DMS 273 treated with DMSO at 0.1 percent for 48 hours (cell line): ENCODE results near the gene HAPLN3.
A peak's percentile ranks its signal among the peaks of the same experiment; 100 is the strongest.

Experiments
- DNase-seq: peaks from one replicate; lab custom pipeline; 2025; lab: John Stamatoyannopoulos, UW

HAPLN3 gene

DNA sequence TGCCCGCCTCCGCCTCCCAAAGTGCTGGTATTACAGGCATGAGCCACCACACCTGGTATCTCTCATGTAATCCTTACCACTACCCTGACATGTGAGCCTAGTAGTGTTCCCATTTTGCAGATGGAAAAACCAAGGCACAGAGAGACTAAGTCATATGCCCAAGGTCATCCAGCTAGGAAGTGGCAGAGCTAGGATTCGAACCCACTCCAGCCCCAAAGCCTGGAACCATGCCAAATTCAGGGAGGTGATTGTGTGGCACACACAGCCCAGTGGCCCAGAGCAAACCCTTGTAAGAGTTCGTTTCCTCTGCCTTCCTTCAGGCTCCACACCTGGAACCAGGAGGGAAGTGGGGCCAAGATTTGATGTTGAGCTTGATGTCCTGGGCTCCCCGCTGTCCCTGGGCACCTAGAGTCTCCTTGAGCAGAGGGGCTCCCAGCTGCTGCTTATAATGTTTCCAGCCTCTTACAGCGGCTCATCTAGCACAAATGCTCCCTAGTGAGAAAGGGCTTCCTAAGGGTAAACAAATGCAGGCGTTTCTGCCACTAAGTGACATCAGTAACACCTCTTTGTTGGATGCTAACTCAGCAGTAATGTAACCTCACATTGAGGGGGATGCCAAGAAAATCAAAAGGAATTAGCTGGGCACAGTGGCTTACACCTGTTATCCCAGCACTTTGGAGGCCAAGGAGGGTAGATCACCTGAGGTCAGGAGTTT, 3.6 kb downstream of the HAPLN3 start:
- no peak for DNase-seq

- DNase-seq: no peak
Observed at GRCh38 chr15:88890495-88890894, 4.8 kb downstream of the HAPLN3 start.

DNA sequence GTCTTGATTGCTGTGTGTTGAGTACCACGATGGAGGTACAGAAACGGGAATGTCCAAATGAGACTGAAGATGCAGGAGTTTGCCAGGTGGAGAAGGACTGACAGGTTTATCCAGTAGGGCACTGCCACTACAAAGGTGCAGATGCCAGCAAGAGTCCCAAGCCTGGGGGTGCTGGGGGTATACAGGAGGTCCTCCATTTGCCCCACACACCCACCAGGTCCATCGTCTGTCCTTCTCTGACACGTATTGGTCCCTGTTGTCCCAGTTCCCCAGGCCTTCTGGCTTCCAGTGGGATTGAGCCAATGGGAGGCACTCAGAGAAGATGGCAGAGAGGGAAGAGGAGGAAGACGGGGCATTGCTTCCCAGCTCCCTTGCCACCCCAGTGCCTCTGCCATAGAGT, 6.6 kb downstream of the HAPLN3 start:
- DNase-seq: no peak

DNA sequence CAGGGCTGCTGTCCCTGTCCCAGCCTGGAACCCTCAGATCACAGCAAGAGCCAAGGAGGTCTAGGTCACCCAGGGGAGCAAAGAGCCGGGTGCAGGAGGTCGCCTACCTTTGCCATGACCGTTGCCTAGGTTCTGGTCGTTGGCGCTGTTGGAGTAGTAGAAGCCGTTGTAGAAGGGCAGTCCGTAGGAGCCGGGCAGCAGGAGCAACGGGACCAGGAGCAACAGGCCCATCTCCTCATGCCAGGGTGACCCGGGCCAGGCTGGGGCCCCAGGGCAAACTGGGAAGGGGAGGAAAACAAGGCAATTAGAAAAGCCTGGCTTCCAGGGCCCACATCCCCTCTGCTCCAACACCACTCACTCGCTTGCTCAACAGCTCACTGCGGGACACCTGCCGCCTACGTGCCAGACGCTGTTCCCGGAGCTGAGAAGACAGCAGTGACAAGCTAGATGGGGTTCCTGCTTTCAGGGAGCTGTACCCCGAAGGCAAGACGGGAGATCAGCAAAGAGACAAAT, 8.2 kb downstream of the HAPLN3 start:
- no peak for DNase-seq

DNA sequence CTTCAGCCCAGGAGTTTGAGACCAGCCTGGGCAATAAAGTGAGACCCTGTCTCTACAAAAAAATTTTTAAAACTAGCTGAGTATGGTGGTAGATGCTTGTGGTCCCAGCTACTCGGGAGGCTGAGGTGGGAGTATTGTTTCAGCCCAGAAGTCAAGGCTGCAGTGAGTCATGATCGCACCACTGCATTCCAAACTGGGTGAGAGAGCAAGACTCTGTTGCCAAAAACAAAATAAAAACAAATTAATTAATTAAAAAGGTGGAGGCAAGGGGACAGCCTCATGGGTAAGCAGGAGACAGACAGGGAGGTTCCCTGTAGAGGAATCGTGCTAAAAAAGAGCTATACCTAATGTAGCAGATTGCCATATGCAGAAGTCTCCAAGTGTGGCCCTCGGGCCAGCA, 12.6 kb downstream of the HAPLN3 start:
- DNase-seq: no peak

- no peak for DNase-seq
Observed at GRCh38 chr15:88881775-88882174, 13.6 kb downstream of the HAPLN3 start.

DNA sequence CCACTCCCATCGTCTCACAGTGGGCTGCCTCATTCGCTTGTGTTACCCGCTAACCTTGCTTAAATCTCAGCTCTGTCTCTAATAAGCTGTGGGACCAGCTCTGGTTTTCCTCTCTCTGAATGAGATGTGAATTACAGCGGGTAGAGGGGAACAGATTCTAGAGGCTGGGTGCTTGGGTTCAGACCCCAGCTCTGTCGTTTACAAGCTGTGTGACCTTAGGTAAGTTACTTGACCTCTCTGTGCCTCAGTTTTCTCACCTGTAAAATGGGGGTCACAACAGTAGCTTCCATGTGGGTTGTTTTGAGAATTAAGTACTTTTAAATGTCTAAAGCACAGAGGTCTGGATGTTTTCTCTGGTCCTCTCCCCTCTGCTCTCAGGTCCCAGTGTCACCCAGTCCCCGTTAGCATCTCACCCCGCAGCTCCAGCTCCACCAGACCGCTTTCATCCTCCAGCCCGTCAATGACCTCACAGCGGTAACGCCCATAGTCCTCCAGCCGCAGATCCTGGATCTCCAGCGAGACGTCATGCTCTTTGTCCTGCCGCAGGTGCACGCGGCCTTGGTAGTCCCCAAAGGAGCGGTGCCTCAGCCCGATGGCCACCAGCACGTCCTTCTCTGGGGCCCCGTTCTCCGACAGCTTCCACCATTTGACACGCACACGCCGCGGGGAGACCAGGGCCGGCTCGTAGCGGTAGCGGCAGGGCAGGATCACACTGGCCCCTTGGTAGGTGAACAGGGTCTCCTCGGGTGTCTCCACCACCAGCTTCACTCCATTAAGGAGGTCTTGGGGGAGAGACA, 14.2 kb downstream of the HAPLN3 start:
- DNase-seq: no peak

GRCh38 chr15:88878720-88879184, 16.6 kb downstream of the HAPLN3 start:
- DNase-seq: peak; percentile 31

GRCh38 chr15:88877906-88878305, 17.4 kb downstream of the HAPLN3 start:
- DNase-seq: no peak

GRCh38 chr15:88877415-88877814, 17.9 kb downstream of the HAPLN3 start:
- DNase-seq: no peak

DNA sequence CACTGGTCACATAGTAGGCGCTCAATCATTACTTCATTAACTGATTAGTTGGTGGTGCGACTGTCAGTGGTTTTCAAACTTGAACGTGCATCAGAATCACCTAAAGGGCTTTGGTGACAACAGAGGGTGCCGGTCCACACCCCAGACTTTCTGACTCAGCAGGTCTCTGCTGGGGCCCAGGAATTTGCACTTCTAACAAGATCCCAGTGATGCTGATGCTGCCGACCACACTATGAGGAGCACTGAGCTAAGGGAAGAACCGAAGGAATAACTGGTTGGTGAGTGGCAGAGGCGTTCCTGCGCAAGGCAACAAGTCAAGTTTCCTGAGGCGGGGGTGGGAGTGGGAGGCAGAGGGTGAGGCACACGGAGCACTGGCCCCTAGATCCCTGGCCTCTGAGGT, 18.8 kb downstream of the HAPLN3 start:
- DNase-seq: no peak

- no peak for DNase-seq
Observed at GRCh38 chr15:88874684-88875083, 20.7 kb downstream of the HAPLN3 start.

- no peak for DNase-seq
Observed at GRCh38 chr15:88874275-88874674, 21.1 kb downstream of the HAPLN3 start.

- no peak for DNase-seq
Observed at GRCh38 chr15:88873786-88874185, 21.6 kb downstream of the HAPLN3 start.

DNA sequence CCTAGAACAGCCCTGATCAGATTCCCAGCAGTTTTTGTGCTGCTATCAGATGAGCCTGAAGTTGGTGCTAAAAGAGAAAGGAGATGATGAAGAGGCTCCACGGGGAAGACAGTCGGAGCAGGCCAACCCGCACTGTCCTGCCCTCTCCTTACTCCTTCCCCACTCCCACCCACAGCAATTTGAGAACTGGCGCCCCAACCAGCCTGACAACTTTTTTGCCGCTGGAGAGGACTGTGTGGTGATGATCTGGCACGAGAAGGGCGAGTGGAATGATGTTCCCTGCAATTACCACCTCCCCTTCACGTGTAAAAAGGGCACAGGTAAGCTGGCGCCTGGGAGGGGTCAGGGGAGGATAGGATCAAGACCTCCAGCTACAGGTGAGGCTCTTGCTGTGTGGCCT, 22.6 kb downstream of the HAPLN3 start:
- DNase-seq: no peak

DNA sequence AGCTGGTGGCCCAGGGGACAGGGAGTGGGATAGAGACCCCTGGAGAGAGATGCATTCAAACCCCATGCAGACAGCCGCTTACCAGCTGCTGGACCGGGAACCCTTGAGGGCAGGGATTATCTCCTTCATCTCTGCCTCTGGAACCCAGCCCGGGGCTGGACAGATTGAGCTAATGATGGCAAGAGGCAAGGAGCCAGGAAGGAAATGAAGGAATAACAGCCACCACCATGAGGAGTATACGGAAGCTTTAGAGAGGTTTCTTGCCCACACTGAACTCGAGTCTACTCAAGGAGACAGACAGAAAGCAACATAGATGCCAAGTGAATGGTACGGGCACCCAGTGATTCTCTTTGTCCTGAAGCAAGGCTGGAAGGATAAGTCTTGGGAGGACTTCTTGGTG, 23.2 kb downstream of the HAPLN3 start:
- DNase-seq: no peak

- no peak for DNase-seq
Observed at GRCh38 chr15:88871313-88871712, 24.0 kb downstream of the HAPLN3 start.

GRCh38 chr15:88866295-88866881, 29.0 kb downstream of the HAPLN3 start:
- no peak for DNase-seq

DNA sequence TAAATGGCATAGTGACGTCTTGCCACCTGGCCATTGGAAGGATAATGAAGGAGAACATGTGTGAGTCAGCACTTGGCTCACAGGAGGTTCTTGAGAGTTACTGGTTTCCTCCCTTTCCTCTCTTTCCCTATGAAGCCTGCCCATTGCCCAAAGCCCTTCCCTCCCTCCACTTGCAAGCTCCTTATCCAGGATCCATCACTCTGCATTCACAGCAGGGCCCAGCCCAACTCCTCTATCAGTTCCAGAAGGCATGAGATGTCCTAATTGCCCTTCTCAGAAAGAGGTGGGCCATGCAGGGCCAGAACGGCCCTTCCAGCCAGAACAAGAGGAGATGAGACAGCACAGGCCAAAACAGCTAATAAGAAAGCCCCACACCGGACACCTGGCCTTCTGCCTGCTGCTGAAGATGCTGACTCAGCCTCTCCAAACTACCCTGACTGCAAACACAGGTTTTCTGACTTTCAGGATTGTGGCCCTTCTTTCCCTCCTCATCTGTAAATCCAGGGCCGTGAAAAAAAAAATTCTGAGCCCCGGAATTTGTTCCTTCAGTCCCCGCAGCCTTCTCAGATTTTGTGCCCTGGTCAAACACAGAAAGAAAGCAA, 29.7 kb downstream of the HAPLN3 start:
- DNase-seq: no peak

DNA sequence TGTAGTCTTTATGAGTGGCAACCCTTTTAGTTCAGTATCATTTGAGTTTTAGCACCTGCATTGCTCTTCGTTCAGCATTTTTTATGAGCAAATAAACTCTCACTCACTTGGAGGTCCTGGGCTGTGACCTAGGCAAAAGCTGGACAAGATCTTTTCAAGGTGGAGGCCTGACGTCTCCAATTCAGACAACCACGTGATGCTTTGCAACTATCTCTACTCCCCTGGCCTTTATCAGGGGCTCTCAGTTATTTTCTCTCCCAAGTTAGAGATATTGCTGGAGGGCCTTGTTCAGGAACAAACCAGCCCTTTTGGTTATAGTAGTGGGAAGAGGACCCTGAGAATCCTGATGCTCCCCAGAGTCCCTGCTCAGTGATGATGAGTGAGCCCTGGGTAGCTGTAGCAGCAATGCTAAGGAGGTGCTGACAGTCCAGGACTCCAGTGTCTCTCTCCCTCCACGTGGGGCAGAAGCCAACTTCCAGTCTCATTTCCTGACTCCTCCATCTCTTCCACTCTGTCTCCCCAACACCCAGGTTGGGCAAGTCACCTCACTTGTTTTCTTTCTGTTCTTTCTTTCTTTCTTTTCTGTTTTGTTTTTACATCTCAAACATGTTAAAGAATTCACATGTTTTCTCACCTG, 30.4 kb downstream of the HAPLN3 start:
- DNase-seq: no peak

GRCh38 chr15:88863412-88863811, 31.9 kb downstream of the HAPLN3 start:
- DNase-seq: no peak

GRCh38 chr15:88860212-88860611, 35.1 kb downstream of the HAPLN3 start:
- no peak for DNase-seq
